Peyer's patch (tissue), 4 donors: ENCODE results near the gene SH3PXD2B.

Experiments used
- POLR2A ChIP-seq, 2 donors: fragments of 450-650 bp; IDR thresholded peaks; one replicate each; pipeline ENCODE4 v1.5.1; 2017; ENCODE audit warnings: antibody characterized with exemption in 2 of 2, mild to moderate bottlenecking in 2 of 2, moderate library complexity in 2 of 2
- TF ChIP-seq, protein P1 (sequence below), 6 experiments: fragments of 450-650 bp in 4 of 6; fragments of 200-600 bp in 2 of 6; sonication (generic) in 1 of 6; IDR thresholded peaks; one replicate each; pipeline ENCODE4 v1.5.1; 2017 to 2019; ENCODE audit warnings: antibody characterized with exemption in 6 of 6, mild to moderate bottlenecking in 3 of 6, moderate library complexity in 1 of 6

DNA sequence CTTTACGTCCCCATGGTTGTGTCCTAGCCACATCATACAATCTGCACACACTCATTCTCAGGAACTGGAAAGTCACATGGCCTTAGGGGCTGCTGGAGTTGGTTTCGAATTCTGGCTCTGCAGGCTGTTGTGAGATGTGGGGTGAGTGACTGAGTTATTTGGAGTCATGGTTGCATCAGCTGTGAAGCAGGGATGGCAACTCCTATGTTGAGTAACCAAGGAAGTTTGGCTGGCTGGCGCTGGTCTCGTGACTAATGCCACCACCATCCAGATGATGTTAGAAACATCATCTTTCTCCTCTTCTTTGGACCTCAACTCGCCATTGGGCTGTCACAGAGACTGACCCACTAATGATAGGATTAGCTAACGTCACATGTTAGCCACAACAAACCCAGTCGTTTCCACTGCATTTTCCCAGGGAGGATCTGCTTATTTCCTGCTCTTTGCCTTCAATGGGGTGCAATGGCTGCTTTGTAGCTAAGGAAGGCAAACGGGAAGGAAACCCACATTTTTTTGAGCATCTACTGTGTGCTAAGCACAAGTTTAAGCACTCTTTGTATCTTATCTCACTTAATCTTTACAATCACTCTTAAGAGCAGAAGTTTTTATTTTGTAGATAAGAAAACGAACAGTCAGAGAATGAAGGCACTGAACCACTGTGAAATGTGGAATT is 92.6 kb downstream of the SH3PXD2B start:
- TF ChIP-seq, protein P1, sequence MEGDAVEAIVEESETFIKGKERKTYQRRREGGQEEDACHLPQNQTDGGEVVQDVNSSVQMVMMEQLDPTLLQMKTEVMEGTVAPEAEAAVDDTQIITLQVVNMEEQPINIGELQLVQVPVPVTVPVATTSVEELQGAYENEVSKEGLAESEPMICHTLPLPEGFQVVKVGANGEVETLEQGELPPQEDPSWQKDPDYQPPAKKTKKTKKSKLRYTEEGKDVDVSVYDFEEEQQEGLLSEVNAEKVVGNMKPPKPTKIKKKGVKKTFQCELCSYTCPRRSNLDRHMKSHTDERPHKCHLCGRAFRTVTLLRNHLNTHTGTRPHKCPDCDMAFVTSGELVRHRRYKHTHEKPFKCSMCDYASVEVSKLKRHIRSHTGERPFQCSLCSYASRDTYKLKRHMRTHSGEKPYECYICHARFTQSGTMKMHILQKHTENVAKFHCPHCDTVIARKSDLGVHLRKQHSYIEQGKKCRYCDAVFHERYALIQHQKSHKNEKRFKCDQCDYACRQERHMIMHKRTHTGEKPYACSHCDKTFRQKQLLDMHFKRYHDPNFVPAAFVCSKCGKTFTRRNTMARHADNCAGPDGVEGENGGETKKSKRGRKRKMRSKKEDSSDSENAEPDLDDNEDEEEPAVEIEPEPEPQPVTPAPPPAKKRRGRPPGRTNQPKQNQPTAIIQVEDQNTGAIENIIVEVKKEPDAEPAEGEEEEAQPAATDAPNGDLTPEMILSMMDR (IDR thresholded peaks at IDR 0.05) = no peak
- no peak for TF ChIP-seq POLR2A (IDR thresholded peaks at IDR 0.05)
